K562 (cell line): ENCODE data around the gene TMEM187. TPM values are rescaled to one million over a fixed set of nuclear protein-coding genes. Genes with fewer than 3 reads are reported as not detected.

Source experiments
- BRF2 ChIP-seq: IDR thresholded peaks from 3 replicates; pipeline ENCODE4 v1.6.1; 2011; ENCODE audit warnings: borderline replicate concordance, mild to moderate bottlenecking; ENCODE audit not compliant: insufficient read length, insufficient read depth
- CCNT2 ChIP-seq: IDR thresholded peaks from 2 replicates; pipeline ENCODE4 v1.6.1; 2011; ENCODE audit warnings: borderline replicate concordance, low read depth, mild to moderate bottlenecking, moderate library complexity, mixed read lengths, low read length; ENCODE audit not compliant: insufficient read length; ENCODE audit errors: extremely low read depth
- CHAMP1 ChIP-seq: fragments of 450-650 bp; IDR thresholded peaks from 2 replicates; pipeline ENCODE4 v1.6.1; 2016; ENCODE audit warnings: mild to moderate bottlenecking
- DNMT1 ChIP-seq: fragments of 450-650 bp; IDR thresholded peaks from 2 replicates; pipeline ENCODE4 v1.6.1; 2016; ENCODE audit warnings: antibody characterized with exemption, mild to moderate bottlenecking
- ERF ChIP-seq: fragments of 450-650 bp; formaldehyde crosslinking; IDR thresholded peaks from 2 replicates; pipeline ENCODE4 v1.4.0; 2020; ENCODE audit warnings: mild to moderate bottlenecking, mixed read lengths
- FOXK2 ChIP-seq, 2 experiments: fragments of 450-650 bp; IDR thresholded peaks in 1 of 2; conservative IDR thresholded peaks in 1 of 2; 2 replicates each; pipeline ENCODE4 v1.6.1; 2016; ENCODE audit warnings: low read depth in 2 of 2, mild to moderate bottlenecking in 1 of 2
- HMG20B ChIP-seq: fragments of 250-450 bp; sonication (Bioruptor Pico); IDR thresholded peaks from 2 replicates; pipeline ENCODE4 v1.5.0; 2021; ENCODE audit warnings: mild to moderate bottlenecking
- JUNB ChIP-seq: fragments of 450-650 bp; formaldehyde crosslinking; conservative IDR thresholded peaks from 2 replicates; pipeline ENCODE4 v1.4.0; 2020; ENCODE audit warnings: mild to moderate bottlenecking
- KLF16 ChIP-seq: IDR thresholded peaks from 2 replicates; pipeline ENCODE4 v1.6.1; 2016; ENCODE audit warnings: antibody characterized with exemption
- MYNN ChIP-seq, 2 experiments: sonication (generic); formaldehyde crosslinking in 1 of 2; IDR thresholded peaks; 2 replicates each; pipeline versions ENCODE4 v1.5.0 to v1.6.1; 2016 to 2020; ENCODE audit warnings: antibody characterized with exemption in 1 of 2, missing genetic modification reagents in 1 of 2
- NFIC ChIP-seq: fragments of 450-650 bp; IDR thresholded peaks from 2 replicates; pipeline ENCODE4 v1.6.1; 2017; ENCODE audit warnings: mild to moderate bottlenecking, inconsistent platforms
- NONO ChIP-seq, 2 experiments: fragments of 200-400 bp in 1 of 2; fragments of 450-650 bp in 1 of 2; formaldehyde crosslinking in 1 of 2; IDR thresholded peaks; 2 replicates each; pipeline ENCODE4 v1.6.1; 2017; ENCODE audit warnings: low read depth in 2 of 2, mild to moderate bottlenecking in 2 of 2, moderate library complexity in 2 of 2, low read length in 1 of 2
- NR3C1 ChIP-seq: sonication (generic); formaldehyde crosslinking; IDR thresholded peaks from 2 replicates; pipeline ENCODE4 v1.8.1; 2022; ENCODE audit warnings: missing genetic modification reagents
- NR4A1 ChIP-seq, 2 experiments: fragments of 250-450 bp in 1 of 2; fragments of 450-650 bp in 1 of 2; sonication (Bioruptor Pico) in 1 of 2; IDR thresholded peaks; 2 replicates each; pipeline versions ENCODE4 v1.4.0 to v1.6.1; 2016 to 2020; ENCODE audit warnings: mild to moderate bottlenecking in 2 of 2, missing compliant biosample characterization in 1 of 2, missing genetic modification characterization in 1 of 2, moderate library complexity in 1 of 2
- RB1 ChIP-seq: fragments of 450-650 bp; IDR thresholded peaks from 2 replicates; pipeline ENCODE4 v1.6.1; 2017; ENCODE audit warnings: low read depth, mild to moderate bottlenecking
- SMAD3 ChIP-seq: fragments of 450-650 bp; formaldehyde crosslinking; conservative IDR thresholded peaks from 2 replicates; pipeline ENCODE4 v1.4.0; 2020; ENCODE audit warnings: mild to moderate bottlenecking
- SRSF1 ChIP-seq: fragments of 200-400 bp; formaldehyde crosslinking; IDR thresholded peaks from 2 replicates; pipeline ENCODE4 v1.6.1; 2017; ENCODE audit warnings: mild to moderate bottlenecking, low read depth, low read length, moderate library complexity
- TARDBP ChIP-seq: fragments of 450-650 bp; IDR thresholded peaks from 2 replicates; pipeline ENCODE4 v1.6.1; 2016
- VEZF1 ChIP-seq: fragments of 200-800 bp; sonication (Bioruptor generic); IDR thresholded peaks from 2 replicates; pipeline ENCODE4 v1.6.1; 2017; ENCODE audit warnings: missing genetic modification characterization, missing compliant biosample characterization
- ZNF12 ChIP-seq: sonication (generic); formaldehyde crosslinking; IDR thresholded peaks from 2 replicates; pipeline ENCODE4 v1.4.0; 2020; ENCODE audit warnings: mild to moderate bottlenecking, missing genetic modification reagents
- ZNF57 ChIP-seq: fragments of 450-650 bp; formaldehyde crosslinking; IDR thresholded peaks from 2 replicates; pipeline ENCODE4 v1.4.0; 2020; ENCODE audit warnings: mild to moderate bottlenecking, moderate library complexity
- ZNF696 ChIP-seq: fragments of 250-450 bp; sonication (Bioruptor Pico); conservative IDR thresholded peaks from 2 replicates; pipeline ENCODE4 v1.4.0; 2020; ENCODE audit warnings: mild to moderate bottlenecking, moderate library complexity
- ZNF766 ChIP-seq: fragments of 200-800 bp; sonication (Bioruptor generic); conservative IDR thresholded peaks from 2 replicates; pipeline ENCODE4 v1.6.1; 2016; ENCODE audit warnings: missing genetic modification characterization, missing compliant biosample characterization
- polyA plus RNA-seq, 8 experiments: library from polyadenylated mRNA; depleted of rRNA in 4 of 8; stranded (reverse) in 5 of 8; unstranded in 3 of 8; fragments of >200 nt; fragmentation: Nextera tagmentation in 2 of 8; fragmentation: Illumina TruSeq in 1 of 8; extraction: Ambion mirVana in 2 of 8; extraction: Trizol in 1 of 8; gene quantifications; 2 replicates each; pipeline versions ENCODE4 v1.2.1 to v1.2.3, GENCODE V29; 2011 to 2014; ENCODE audit warnings: inconsistent platforms in 1 of 8, missing spikeins in 1 of 8
- total RNA-seq, 7 experiments: library from RNA; depleted of rRNA in 6 of 7; stranded (reverse); fragments of >200 nt in 6 of 7; fragmentation: Illumina TruSeq in 2 of 7; extraction: Trizol in 2 of 7; gene quantifications; 2 replicates each; pipeline versions ENCODE4 v1.2.1 to v1.2.3, GENCODE V29; 2011 to 2021; ENCODE audit warnings: low replicate concordance in 1 of 7

The TMEM187 gene
- total and polyA plus RNA-seq, 9 of the 15 experiments (the other 6 are each of a cell fraction or from before 2014, with no cell fraction given), result 0.13 to 6.4 (median 1.6) TPM

- TF ChIP-seq VEZF1 (CRISPR knock-in tag) (peak; percentile 73), BRF2 (no peak), CHAMP1 (no peak), RB1 (peak; percentile 64; the same call in 1 of the 2 replicates), JUNB (CRISPR knock-in tag) (no peak), NONO (IDR thresholded peaks at IDR 0.05; ENCODE audit: low read depth in 2 of 2, low read length in 1 of 2) (peak in 1 of 2 experiments; percentile 86; a peak in 2 of 4 replicates), SRSF1 (no peak), ZNF766 (CRISPR knock-in tag) (no peak), ZNF12 (CRISPR knock-in tag) (no peak), HMG20B (CRISPR knock-in tag) (no peak), TARDBP (0 out of 2 replicates have a peak, but pooled peaks have one; percentile 39), NR4A1 (CRISPR knock-in tag; IDR thresholded peaks at IDR 0.05) (no peak), NR4A1 (tag; IDR thresholded peaks at IDR 0.05) (0 out of 2 replicates have a peak, but pooled peaks have one; percentile 34), CCNT2 (peak; percentile 88), NFIC (peak; percentile 1; the same call in 1 of the 2 replicates), FOXK2 (conservative IDR thresholded peaks at IDR 0.05 in 1 of 2, IDR thresholded peaks at IDR 0.05 in 1 of 2; ENCODE audit: low read depth in 2 of 2) (peak; percentile 56 to 75; a peak in 3 of 4 replicates), KLF16 (no peak), SMAD3 (no peak), NR3C1 (CRISPR knock-in tag) (no peak), ZNF57 (no peak), DNMT1 (no peak), MYNN (IDR thresholded peaks at IDR 0.05) (peak; percentile 41; the same call in 1 of the 2 replicates), MYNN (CRISPR knock-in tag; IDR thresholded peaks at IDR 0.05) (no peak), ZNF696 (CRISPR knock-in tag) (no peak), ERF (no peak)
Observed at GRCh38 chrX:153927922-153928760, 44.4 kb upstream of the TMEM187 start (continued).
